HG03175 (cell line): ENCODE measurements around the gene WFDC11.
"Not testable (repeated sequence)": the region's sequence is repeated elsewhere in the genome, so short reads cannot be mapped to it uniquely, and the experiment has no call there.

Experiments used
- ATAC-seq: cut with Tn5 transposase; IDR thresholded peaks from one replicate; pipeline ENCODE4 v1.9.1; 2021; ENCODE audit warnings: mild to moderate bottlenecking, moderate library complexity; ENCODE audit not compliant: unreplicated experiment

The WFDC11 gene

GRCh38 chr20:45670139-45670538 is at the start of gene WFDC11:
TSS of gene WFDC11 (minus strand) at chr20:45670239. CDS start at chr20:45650600, 19,639 bp downstream.
- no peak for ATAC-seq

- not testable (repeated sequence) for ATAC-seq
These were observed 46.2 kb upstream of the WFDC11 start for GRCh38 chr20:45716141-45716688.

GRCh38 chr20:45704969-45705637 is 35.1 kb upstream of the WFDC11 start, which contains the start of gene WFDC10B:
TSS of gene WFDC10B (minus strand) at chr20:45705019. CDS start at chr20:45685992, 19,027 bp downstream.
- ATAC-seq: no peak

GRCh38 chr20:45701873-45702272 is 31.8 kb upstream of the WFDC11 start, which contains the start of gene WFDC13:
TSS of gene WFDC13 (plus strand) at chr20:45702038. CDS start at chr20:45702124, 86 bp downstream.
- no peak for ATAC-seq

GRCh38 chr20:45701104-45701503 is 31.1 kb upstream of the WFDC11 start:
- ATAC-seq: no peak

- no peak for ATAC-seq
These were observed 25.5 kb upstream of the WFDC11 start for GRCh38 chr20:45695496-45695895.

GRCh38 chr20:45693346-45693745 is 23.3 kb upstream of the WFDC11 start:
- ATAC-seq: not testable (repeated sequence)

GRCh38 chr20:45685896-45686295 is 15.9 kb upstream of the WFDC11 start:
- no peak for ATAC-seq

GRCh38 chr20:45679650-45680049 is 9.6 kb upstream of the WFDC11 start:
- ATAC-seq: no peak

GRCh38 chr20:45672765-45673164 is 2.7 kb upstream of the WFDC11 start:
- ATAC-seq: no peak

GRCh38 chr20:45657038-45657437 is 13.0 kb downstream of the WFDC11 start:
- not testable (repeated sequence) for ATAC-seq

GRCh38 chr20:45651726-45652125 is 18.3 kb downstream of the WFDC11 start:
- not testable (repeated sequence) for ATAC-seq

GRCh38 chr20:45649312-45649863 is 20.7 kb downstream of the WFDC11 start:
- no peak for ATAC-seq

- no peak for ATAC-seq
These were observed 22.5 kb downstream of the WFDC11 start for GRCh38 chr20:45647441-45648050.

- no peak for ATAC-seq
These were observed 23.2 kb downstream of the WFDC11 start for GRCh38 chr20:45646875-45647274.

GRCh38 chr20:45645869-45646268 is 24.2 kb downstream of the WFDC11 start:
- not testable (repeated sequence) for ATAC-seq

- ATAC-seq: not testable (repeated sequence)
These were observed 29.0 kb downstream of the WFDC11 start for GRCh38 chr20:45641076-45641475.

GRCh38 chr20:45639687-45640086 is 30.4 kb downstream of the WFDC11 start:
- ATAC-seq: no peak

- ATAC-seq: no peak
These were observed 33.5 kb downstream of the WFDC11 start for GRCh38 chr20:45636513-45636912.

GRCh38 chr20:45631184-45631583 is 38.9 kb downstream of the WFDC11 start, which contains the start of gene WFDC9:
TSS of gene WFDC9 (minus strand) at chr20:45631284. CDS start at chr20:45610181, 21,103 bp downstream.
- ATAC-seq: no peak

- ATAC-seq: no peak
These were observed 39.7 kb downstream of the WFDC11 start for GRCh38 chr20:45630371-45630770.
